Heart left ventricle (tissue), 16 donors: ENCODE measurements around the gene LINC01488. TPM values are rescaled to one million over a fixed set of nuclear protein-coding genes. Genes with fewer than 3 reads are reported as not detected.

Experiments
- ATAC-seq, 4 donors: fragments of 200-7000 bp; cut with Tn5 transposase; one replicate each; pipeline ENCODE4 v1.9.1; 2020 to 2022; ENCODE audit warnings: moderate library complexity in 4 of 4, mild to moderate bottlenecking in 3 of 4, moderate number of reproducible peaks in 1 of 4
- DNase-seq, 5 donors: peaks; one replicate each; pipeline ENCODE4 v3.0.0-alpha.2; 2020
- H3K27ac ChIP-seq, 12 donors: fragments of 200-600 bp; sonication (generic) in 4 of 12; one replicate each; pipeline versions ENCODE4 v1.5.0 to v1.8.0; 2016 to 2022; ENCODE audit warnings: mild to moderate bottlenecking in 2 of 12
- H3K27me3 ChIP-seq, 9 donors: fragments of 200-600 bp; sonication (generic) in 2 of 9; one replicate each; pipeline versions ENCODE4 v1.5.1 to v1.8.0; 2016 to 2022; ENCODE audit warnings: mild to moderate bottlenecking in 3 of 9
- H3K36me3 ChIP-seq, 9 donors: fragments of 200-600 bp; sonication (generic) in 2 of 9; one replicate each; pipeline versions ENCODE4 v1.5.0 to v1.8.0; 2018 to 2022; ENCODE audit warnings: mild to moderate bottlenecking in 2 of 9
- H3K4me1 ChIP-seq, 12 donors: fragments of 200-600 bp; sonication (generic) in 4 of 12; one replicate each; pipeline versions ENCODE4 v1.5.0 to v1.8.0; 2016 to 2022; ENCODE audit warnings: mild to moderate bottlenecking in 3 of 12
- H3K4me3 ChIP-seq, 12 donors: fragments of 200-600 bp; sonication (generic) in 4 of 12; one replicate each; pipeline versions ENCODE4 v1.5.0 to v1.8.0; 2017 to 2022; ENCODE audit warnings: mild to moderate bottlenecking in 9 of 12, moderate library complexity in 4 of 12
- H3K9me3 ChIP-seq, 12 donors: fragments of 200-600 bp; sonication (generic) in 4 of 12; one replicate each; pipeline versions ENCODE4 v1.5.0 to v1.8.0; 2016 to 2022; ENCODE audit warnings: mild to moderate bottlenecking in 1 of 12
- POLR2A ChIP-seq, 2 donors: fragments of 450-650 bp; IDR thresholded peaks; one replicate each; pipeline ENCODE4 v1.6.1; 2017; ENCODE audit warnings: antibody characterized with exemption in 2 of 2, mild to moderate bottlenecking in 2 of 2, moderate library complexity in 2 of 2
- WGBS, 4 donors: extraction: QIAGEN DNeasy Blood & Tissue Kit in 2 of 4; methylation state at CpG; one replicate each; pipeline versions ENCODE4 v1.1.5 to v1.1.7; 2013 to 2018; 5-methylcytosine and 5-hydroxymethylcytosine counted together
- intact Hi-C, 10 donors: fragments of 100-400 bp; cut with DNase I; formaldehyde crosslinking; loops; one replicate each; pipeline versions ENCODE4 v1.11.1 to v1.14.2; 2022
- polyA plus RNA-seq, 2 donors: library from polyadenylated mRNA; stranded (reverse); fragments of 200-250 nt; gene quantifications; one replicate each; pipeline ENCODE4 v1.2.3, GENCODE V29; 2013
- total RNA-seq, 9 donors: library from RNA; depleted of rRNA in 2 of 9; stranded (reverse); fragments of >200 nt in 2 of 9; fragmentation: NEBNext Ultra II Directional in 3 of 9; extraction: Animal tissue kit (Norgen Biotek cat#: 25700) in 3 of 9; gene quantifications; one replicate each; pipeline versions ENCODE4 v1.1.0 to v1.2.4, GENCODE V29; 2016 to 2023
- TF ChIP-seq, protein P1 (sequence below), 12 donors: fragments of 200-600 bp; sonication (generic) in 4 of 12; IDR thresholded peaks; one replicate each; pipeline versions ENCODE4 v1.5.0 to v1.8.0; 2018 to 2022; ENCODE audit warnings: antibody characterized with exemption in 12 of 12, mild to moderate bottlenecking in 5 of 12
- donor health status: ischemic (EF 13 %, LVEDD 7.1; RV severe dilation, severe dysfunction).
- donor health status: healthy with polysubstance abuse.
- donor health status: DM: no; HTN: yes; CAD: no.
- donor health status: DM: no; HTN: no; CAD: no.
- donor health status: ischemic (EF 25% LVEDD 6.9; RV normal size, moderate dysfunction).
- donor health status: ischemic (EF 25% LVEDD 5.7; RV mildly dilated, moderate dysfunction).
- donor health status: healthy.
- donor health status: DM: yes; HTN: yes; CAD: no.
- donor health status: ischemic (EF 35%, LVEDD 5.7; RV mildly dilated, moderate dysfunction).
- donor health status: nonischemic (EF 11% LVEDD 7.7; RV severe dilation, severe dysfunction).
- donor health status: DM: yes; HTN: yes; CAD: no.
- donor health status: PGD.
- donor health status: ischemic (EF 29% LVEDD 5.4; RV normal size, mild dysfunction).
- donor health status: nonischemic (EF 23%, LVEDD 6.1; RV moderate dilation, normal function).

The LINC01488 gene
- total and polyA plus RNA-seq, 11 donors = 0.04 to 0.42 (median 0.14) TPM; not detected in 5

DNA sequence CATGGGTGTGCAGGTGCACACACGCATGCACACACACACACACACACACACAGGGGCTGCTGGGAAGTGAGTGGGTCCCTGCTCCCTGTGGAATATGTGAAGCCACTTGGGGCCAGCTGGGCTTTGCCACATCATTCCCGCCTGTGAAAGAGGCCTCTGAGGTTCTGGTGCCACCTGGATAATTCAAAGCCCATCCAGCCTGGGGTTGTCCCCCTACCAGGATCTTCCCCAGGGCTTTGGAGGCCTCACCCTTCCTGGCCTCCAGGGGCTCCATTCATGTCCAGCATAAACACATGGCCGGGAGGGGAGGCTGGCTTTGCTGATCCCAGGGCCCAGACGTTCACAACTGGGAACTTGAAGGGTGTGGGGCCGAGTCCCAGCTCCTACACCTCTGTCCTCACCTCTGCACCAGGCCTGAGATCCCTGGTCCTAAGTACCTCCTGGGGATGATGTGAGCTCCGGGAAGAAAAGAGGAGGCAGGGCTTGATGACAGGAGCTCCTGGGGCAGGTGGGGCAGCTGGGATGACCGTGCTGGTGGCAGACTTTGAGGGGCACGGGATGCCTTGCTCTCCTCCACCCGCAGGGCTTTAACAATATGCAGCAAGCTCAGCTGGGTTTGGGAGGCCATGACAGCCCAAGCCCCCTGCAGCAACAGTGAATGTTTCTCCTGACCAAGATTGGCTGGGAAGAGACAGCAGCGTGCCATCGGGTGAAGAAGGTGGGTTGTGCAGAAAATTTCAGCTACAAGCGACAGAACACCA, 14.2 kb downstream of the LINC01488 start:
- Histone ChIP-seq H3K27ac (peak overlapping the region in 3 of 12 donors; percentile 87 to 93 (median 89)), H3K36me3 (no peaks in the 10 kb centered on the region), H3K9me3 (no peaks in the 10 kb centered on the region), H3K27me3 (no peaks in the 10 kb centered on the region), H3K4me3 (no peak overlapping the region), H3K4me1 (peaks cover 3 to 71% (median 28%) of the 10 kb centered on the region in 12 donors)
- intact Hi-C loops = loop anchor here in 6 of 10 donors (2.0 to 10.0 kb wide), 7 partner anchors 45 to 371 kb away; partner anchors contain the start of gene CCND1 (in 2 of the 6)
- ATAC-seq (no peak), DNase-seq (peak in 3 of 5 donors; percentile 22 to 38 (median 26))
- WGBS, 4 donors = 81 to 92% (median 87%) methylated on average over 9 to 12 of the region's 12 CpGs
- TF ChIP-seq POLR2A (IDR thresholded peaks at IDR 0.05) = no peak

DNA sequence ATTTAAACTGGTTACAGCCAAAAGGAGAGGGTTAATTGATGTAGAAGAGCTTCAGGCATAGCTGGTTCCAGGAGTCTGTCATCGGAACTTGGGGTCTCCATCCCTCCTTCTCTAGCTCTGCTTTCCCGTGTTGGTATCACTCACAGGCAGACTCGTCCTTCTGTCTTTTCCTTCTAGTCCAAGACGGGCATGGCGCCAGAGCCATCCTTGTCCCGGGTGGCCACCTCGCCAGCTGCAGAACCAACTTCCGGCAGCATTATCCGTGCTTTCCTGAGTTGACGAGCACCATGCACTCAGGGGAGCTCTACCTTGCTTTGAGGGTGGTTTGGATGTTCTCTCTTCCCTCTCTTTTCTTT, 14.7 kb downstream of the LINC01488 start:
- Histone ChIP-seq H3K27ac (peak overlapping the region in 11 of 12 donors; percentile 77 to 94 (median 88)), H3K4me3 (no peak overlapping the region), H3K9me3 (no peaks in the 10 kb centered on the region), H3K36me3 (no peaks in the 10 kb centered on the region), H3K27me3 (no peaks in the 10 kb centered on the region), H3K4me1 (peaks cover 3 to 71% (median 28%) of the 10 kb centered on the region in 12 donors)
- ATAC-seq = no peak
- DNase-seq = peak in 2 of 5 donors; percentile 21 to 34
- no peak for TF ChIP-seq POLR2A (IDR thresholded peaks at IDR 0.05)
- TF ChIP-seq, protein P1, sequence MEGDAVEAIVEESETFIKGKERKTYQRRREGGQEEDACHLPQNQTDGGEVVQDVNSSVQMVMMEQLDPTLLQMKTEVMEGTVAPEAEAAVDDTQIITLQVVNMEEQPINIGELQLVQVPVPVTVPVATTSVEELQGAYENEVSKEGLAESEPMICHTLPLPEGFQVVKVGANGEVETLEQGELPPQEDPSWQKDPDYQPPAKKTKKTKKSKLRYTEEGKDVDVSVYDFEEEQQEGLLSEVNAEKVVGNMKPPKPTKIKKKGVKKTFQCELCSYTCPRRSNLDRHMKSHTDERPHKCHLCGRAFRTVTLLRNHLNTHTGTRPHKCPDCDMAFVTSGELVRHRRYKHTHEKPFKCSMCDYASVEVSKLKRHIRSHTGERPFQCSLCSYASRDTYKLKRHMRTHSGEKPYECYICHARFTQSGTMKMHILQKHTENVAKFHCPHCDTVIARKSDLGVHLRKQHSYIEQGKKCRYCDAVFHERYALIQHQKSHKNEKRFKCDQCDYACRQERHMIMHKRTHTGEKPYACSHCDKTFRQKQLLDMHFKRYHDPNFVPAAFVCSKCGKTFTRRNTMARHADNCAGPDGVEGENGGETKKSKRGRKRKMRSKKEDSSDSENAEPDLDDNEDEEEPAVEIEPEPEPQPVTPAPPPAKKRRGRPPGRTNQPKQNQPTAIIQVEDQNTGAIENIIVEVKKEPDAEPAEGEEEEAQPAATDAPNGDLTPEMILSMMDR (IDR thresholded peaks at IDR 0.05) = no peak
- 78 to 90% (median 83%) methylated on average over 10 of the region's 10 CpGs for WGBS, 4 donors
- intact Hi-C loops = loop anchor here in 6 of 10 donors (2.0 to 10.0 kb wide), 7 partner anchors 45 to 371 kb away; partner anchors contain the start of gene CCND1 (in 2 of the 6)

DNA sequence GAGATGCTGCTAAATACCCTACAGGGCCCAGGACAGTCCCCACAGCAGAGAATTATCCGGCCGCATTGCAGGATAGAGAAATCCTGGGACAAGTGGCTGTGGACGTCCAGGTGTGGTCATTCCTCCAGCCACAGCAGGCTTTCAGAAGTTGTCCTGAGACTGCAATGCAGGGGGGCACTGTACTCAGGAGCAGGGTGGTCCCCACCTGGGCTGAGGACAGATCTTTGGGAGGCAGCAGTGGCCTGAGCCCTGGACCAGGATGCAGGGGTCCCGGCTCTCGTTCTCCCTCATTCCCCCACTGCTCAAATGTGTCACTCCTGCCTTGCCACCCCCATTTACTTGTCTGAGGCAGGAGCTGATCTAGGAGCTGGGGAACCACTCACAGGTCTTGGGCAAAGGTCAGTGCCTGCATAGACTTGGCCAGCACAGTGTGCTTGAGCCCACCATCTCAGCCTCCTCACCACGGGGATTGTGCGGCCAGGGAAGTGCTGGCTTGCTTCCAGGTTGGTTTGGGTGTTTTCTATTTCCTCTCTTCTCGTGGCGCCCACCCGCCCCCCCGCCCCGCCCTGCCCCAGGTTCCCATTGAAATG, 15.3 kb downstream of the LINC01488 start:
- peak in 2 of 5 donors; percentile 22 to 50 for DNase-seq
- intact Hi-C loops = loop anchor here in 6 of 10 donors (2.0 to 10.0 kb wide), 7 partner anchors 46 to 372 kb away; partner anchors contain the start of gene CCND1 (in 2 of the 6)
- H3K4me3 ChIP-seq = no peak overlapping the region
- H3K4me1 ChIP-seq = peaks cover 3 to 71% (median 28%) of the 10 kb centered on the region in 12 donors
- ATAC-seq = peak; percentile 7 to 42 (median 32)
- no peaks in the 10 kb centered on the region for H3K36me3 ChIP-seq
- H3K27me3 ChIP-seq = no peaks in the 10 kb centered on the region
- H3K27ac ChIP-seq = peak overlapping the region; percentile 64 to 94 (median 88)
- TF ChIP-seq, protein P1 (IDR thresholded peaks at IDR 0.05) = no peak
- TF ChIP-seq POLR2A (IDR thresholded peaks at IDR 0.05) = no peak
- WGBS, 4 donors = 34 to 56% (median 42%) methylated on average over 5 to 12 of the region's 12 CpGs
- no peaks in the 10 kb centered on the region for H3K9me3 ChIP-seq

DNA sequence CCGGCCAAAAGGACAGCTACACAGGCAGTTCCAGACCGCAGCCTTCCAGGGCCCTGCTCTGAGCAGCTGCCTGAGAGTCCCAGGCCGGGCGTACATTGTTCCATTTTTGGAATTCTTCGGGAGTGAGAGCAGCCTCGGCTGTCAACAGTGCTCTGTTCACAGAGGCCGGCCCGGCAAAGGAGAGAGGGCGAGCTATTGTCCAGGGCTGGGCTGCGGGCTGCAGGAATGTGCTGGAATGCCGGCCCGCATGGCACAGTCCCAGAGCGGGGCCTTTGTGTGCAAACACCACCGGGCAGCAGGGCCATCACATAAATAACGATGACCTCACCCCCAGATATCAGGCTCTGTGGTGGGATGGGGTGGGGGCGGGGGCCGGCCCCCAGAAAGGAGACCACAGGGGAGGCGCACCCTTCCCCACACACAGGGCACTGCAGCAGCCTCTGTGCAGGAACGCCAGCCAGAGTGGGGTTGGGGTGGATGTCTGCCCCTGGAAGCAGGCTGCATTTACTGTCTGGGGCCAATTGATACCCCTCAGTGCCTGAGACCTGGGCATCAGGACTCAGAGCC, 15.8 kb downstream of the LINC01488 start:
- peak in 1 of 2 donors; percentile 23 for TF ChIP-seq POLR2A (IDR thresholded peaks at IDR 0.05)
- TF ChIP-seq, protein P1 (IDR thresholded peaks at IDR 0.05) = peak in 2 of 12 donors; percentile 7 to 15
- Histone ChIP-seq H3K36me3 (no peaks in the 10 kb centered on the region), H3K4me3 (no peak overlapping the region), H3K9me3 (no peaks in the 10 kb centered on the region), H3K27me3 (no peaks in the 10 kb centered on the region), H3K27ac (peak overlapping the region; percentile 64 to 94 (median 88)), H3K4me1 (peaks cover 3 to 70% (median 28%) of the 10 kb centered on the region in 12 donors)
- ATAC-seq (peak; percentile 95 to 98 (median 97)), DNase-seq (peak; percentile 87 to 96 (median 91))
- intact Hi-C loops = loop anchor here in 6 of 10 donors (2.0 to 10.0 kb wide), 7 partner anchors 47 to 373 kb away; partner anchors contain the start of gene CCND1 (in 2 of the 6)
- 0 to 12% (median 9%) methylated on average over 10 to 19 of the region's 19 CpGs for WGBS, 4 donors
